ENCODE measurements around the gene PGAP6. TPM values are rescaled to one million over a fixed set of nuclear protein-coding genes. Genes with fewer than 3 reads are reported as not detected.
A peak's percentile ranks its signal among the peaks of the same experiment; 100 is the strongest.
"Not testable (repeated sequence)": the region's sequence is repeated elsewhere in the genome, so short reads cannot be mapped to it uniquely, and the experiment has no call there.

PGAP6 gene
- total RNA-seq, 1 donor from 2014 or later, result 66.6 TPM

- DNase-seq (ENCODE audit: low read depth in 2 of 2), result no peak
Observed at GRCh38 chr16:367333-367903, 14.4 kb downstream of the PGAP6 start.

GRCh38 chr16:366476-366875 lies 15.3 kb downstream of the PGAP6 start:
- DNase-seq (ENCODE audit: low read depth in 2 of 2), result no peak

GRCh38 chr16:364595-365491 lies 16.9 kb downstream of the PGAP6 start:
- no peak for DNase-seq (ENCODE audit: low read depth in 2 of 2)

GRCh38 chr16:363766-364490 lies 17.9 kb downstream of the PGAP6 start:
- no peak for DNase-seq (ENCODE audit: low read depth in 2 of 2)

- DNase-seq (ENCODE audit: low read depth in 2 of 2), result no peak
Observed at GRCh38 chr16:363110-363765, 18.5 kb downstream of the PGAP6 start.

- not testable (repeated sequence) for DNase-seq (ENCODE audit: low read depth in 2 of 2)
Observed at GRCh38 chr16:362702-362999, 19.1 kb downstream of the PGAP6 start.

GRCh38 chr16:361872-362701 lies 19.7 kb downstream of the PGAP6 start:
- peak; percentile 55 to 79 for DNase-seq (ENCODE audit: low read depth in 2 of 2)

- DNase-seq (ENCODE audit: low read depth in 2 of 2), result no peak
Observed at GRCh38 chr16:361341-361871, 20.4 kb downstream of the PGAP6 start.

GRCh38 chr16:360698-361336 lies 21.0 kb downstream of the PGAP6 start:
- DNase-seq (ENCODE audit: low read depth in 2 of 2), result no peak

GRCh38 chr16:359871-360697 lies 21.7 kb downstream of the PGAP6 start:
- no peak for DNase-seq (ENCODE audit: low read depth in 2 of 2)

GRCh38 chr16:359067-359763 lies 22.6 kb downstream of the PGAP6 start:
- no peak for DNase-seq (ENCODE audit: low read depth in 2 of 2)

GRCh38 chr16:356741-357140 lies 25.0 kb downstream of the PGAP6 start:
- DNase-seq (ENCODE audit: low read depth in 2 of 2), result no peak

- no peak for DNase-seq (ENCODE audit: low read depth in 2 of 2)
Observed at GRCh38 chr16:354971-355461, 26.8 kb downstream of the PGAP6 start.

GRCh38 chr16:354291-354881 lies 27.4 kb downstream of the PGAP6 start:
- no peak for DNase-seq (ENCODE audit: low read depth in 2 of 2)

GRCh38 chr16:353404-354290 lies 28.1 kb downstream of the PGAP6 start:
- no peak for DNase-seq (ENCODE audit: low read depth in 2 of 2)

GRCh38 chr16:352547-353403 lies 29.0 kb downstream of the PGAP6 start, which contains the start of gene AXIN1:
Gene AXIN1, minus strand, starts transcription at chr16:352723. Its CDS starts 5,698 bp downstream, at chr16:347025.
- DNase-seq (ENCODE audit: low read depth in 2 of 2), result peak; percentile 71 to 92
